Ovary (tissue), 9 donors: Measurements from ENCODE around the gene LYPD4. TPM values are rescaled to one million over a fixed set of nuclear protein-coding genes. Genes with fewer than 3 reads are reported as not detected.

ENCODE experiments used
- DNase-seq, 5 donors: peaks; one replicate each; pipeline ENCODE4 v3.0.0-alpha.2; 2019 to 2020
- H3K27ac ChIP-seq, 2 donors: fragments of 200-600 bp; one replicate each; pipeline versions ENCODE4 v1.5.1 to v1.8.0; 2019 to 2022
- H3K27me3 ChIP-seq: fragments of 200-600 bp; one replicate; pipeline ENCODE4 v1.8.0; 2022
- H3K36me3 ChIP-seq: fragments of 200-600 bp; sonication (generic); one replicate; pipeline ENCODE4 v1.5.1; 2019
- H3K4me1 ChIP-seq: one replicate; pipeline ENCODE4 v1.8.1; 2013; ENCODE audit warnings: mild to moderate bottlenecking, moderate library complexity; ENCODE audit not compliant: insufficient read depth
- H3K4me3 ChIP-seq: fragments of 200-600 bp; sonication (generic); one replicate; pipeline ENCODE4 v1.5.1; 2017
- H3K9me3 ChIP-seq, 2 donors: fragments of 200-600 bp in 1 of 2; sonication (generic) in 1 of 2; one replicate each; pipeline versions ENCODE4 v1.5.1 to v1.8.1; 2013 to 2019; ENCODE audit warnings: mild to moderate bottlenecking in 1 of 2, moderate library complexity in 1 of 2
- EP300 ChIP-seq: sonication (generic); formaldehyde crosslinking; IDR thresholded peaks from one replicate; pipeline ENCODE4 v1.6.1; 2017; ENCODE audit warnings: antibody characterized with exemption
- POLR2A ChIP-seq: fragments of 450-650 bp; IDR thresholded peaks from one replicate; pipeline ENCODE4 v1.6.1; 2017; ENCODE audit warnings: antibody characterized with exemption, mild to moderate bottlenecking, moderate library complexity
- WGBS, 3 donors: extraction: QIAGEN DNeasy Blood & Tissue Kit in 1 of 3; methylation state at CpG; one replicate each; pipeline versions ENCODE4 v1.1.5 to v1.1.7; 2013 to 2017; 5-methylcytosine and 5-hydroxymethylcytosine counted together
- intact Hi-C, 4 donors: fragments of 100-400 bp; cut with DNase I; formaldehyde crosslinking; loops; one replicate each; pipeline versions ENCODE4 v1.11.0 to v1.15.1; 2022 to 2023
- polyA plus RNA-seq, 2 donors: library from polyadenylated mRNA; stranded (reverse); fragments of 200-250 nt in 1 of 2; fragments of 350-450 nt in 1 of 2; fragmentation: Illumina TruSeq in 1 of 2; extraction: RNeasy Lipid Tissue Mini Kit (QIAGEN cat#74804) in 1 of 2; gene quantifications; one replicate each; pipeline ENCODE4 v1.2.3, GENCODE V29; 2013 to 2014
- total RNA-seq, 7 donors: library from RNA; depleted of rRNA in 2 of 7; stranded (reverse); fragments of >200 nt in 2 of 7; fragmentation: NEBNext Ultra II Directional in 3 of 7; extraction: Animal tissue kit (Norgen Biotek cat#: 25700) in 3 of 7; gene quantifications; one replicate each; pipeline versions ENCODE4 v1.1.0 to v1.2.4, GENCODE V29; 2016 to 2023
- TF ChIP-seq, protein P1 (sequence below), 3 donors: fragments of 450-650 bp in 2 of 3; fragments of 200-600 bp in 1 of 3; IDR thresholded peaks; one replicate each; pipeline versions ENCODE4 v1.5.1 to v1.8.0; 2016 to 2022; ENCODE audit warnings: antibody characterized with exemption in 3 of 3, mild to moderate bottlenecking in 1 of 3
- donor health status: DM: no; HTN: no; CAD: no; lungs with moderate emphysema.
- donor health status: DM: no; HTN: no; CAD: no.
- donor health status: Bipolar disorder and iron deficiency.
- donor health status: DM: yes; HTN: yes; CAD: no.
- donor health status: DM: no; HTN: no; CAD: no.
- donor health status: DM: yes; HTN: yes; CAD: no.

The LYPD4 gene
- total and polyA plus RNA-seq, 9 donors, result not detected

DNA sequence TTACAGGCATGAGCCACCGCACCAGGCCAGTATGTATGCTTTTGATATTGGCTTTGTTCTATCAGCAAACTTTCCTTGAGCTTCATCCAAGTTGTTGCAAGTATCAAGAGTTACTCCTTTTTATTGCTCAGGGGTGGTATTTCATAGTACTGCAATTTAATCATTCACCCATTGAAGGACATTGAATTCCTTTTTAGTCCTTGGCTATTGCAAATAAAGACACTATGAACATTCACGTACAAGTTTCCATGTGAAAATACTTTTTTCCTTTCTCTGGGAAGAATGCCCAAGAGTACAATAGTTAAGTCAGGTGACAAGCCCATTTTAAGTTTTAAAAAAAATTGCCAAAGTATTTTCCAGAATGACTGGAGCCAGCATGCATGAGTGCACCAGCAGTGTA, 27.7 kb downstream of the LYPD4 start:
- no peaks in the 10 kb centered on the region for H3K36me3 ChIP-seq
- no peaks in the 10 kb centered on the region for H3K27me3 ChIP-seq
- TF ChIP-seq, protein P1, sequence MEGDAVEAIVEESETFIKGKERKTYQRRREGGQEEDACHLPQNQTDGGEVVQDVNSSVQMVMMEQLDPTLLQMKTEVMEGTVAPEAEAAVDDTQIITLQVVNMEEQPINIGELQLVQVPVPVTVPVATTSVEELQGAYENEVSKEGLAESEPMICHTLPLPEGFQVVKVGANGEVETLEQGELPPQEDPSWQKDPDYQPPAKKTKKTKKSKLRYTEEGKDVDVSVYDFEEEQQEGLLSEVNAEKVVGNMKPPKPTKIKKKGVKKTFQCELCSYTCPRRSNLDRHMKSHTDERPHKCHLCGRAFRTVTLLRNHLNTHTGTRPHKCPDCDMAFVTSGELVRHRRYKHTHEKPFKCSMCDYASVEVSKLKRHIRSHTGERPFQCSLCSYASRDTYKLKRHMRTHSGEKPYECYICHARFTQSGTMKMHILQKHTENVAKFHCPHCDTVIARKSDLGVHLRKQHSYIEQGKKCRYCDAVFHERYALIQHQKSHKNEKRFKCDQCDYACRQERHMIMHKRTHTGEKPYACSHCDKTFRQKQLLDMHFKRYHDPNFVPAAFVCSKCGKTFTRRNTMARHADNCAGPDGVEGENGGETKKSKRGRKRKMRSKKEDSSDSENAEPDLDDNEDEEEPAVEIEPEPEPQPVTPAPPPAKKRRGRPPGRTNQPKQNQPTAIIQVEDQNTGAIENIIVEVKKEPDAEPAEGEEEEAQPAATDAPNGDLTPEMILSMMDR (IDR thresholded peaks at IDR 0.05), result no peak
- TF ChIP-seq EP300 (no peak), POLR2A (no peak)
- intact Hi-C loops, result no loop called here
- H3K4me3 ChIP-seq, result no peak overlapping the region
- H3K27ac ChIP-seq, result no peak overlapping the region
- WGBS, 3 donors, result 43 to 58% (median 54%) methylated on average over 2 of the region's 2 CpGs
- H3K9me3 ChIP-seq, result no peaks in the 10 kb centered on the region
- DNase-seq, result no peak
- no peaks in the 10 kb centered on the region for H3K4me1 ChIP-seq

DNA sequence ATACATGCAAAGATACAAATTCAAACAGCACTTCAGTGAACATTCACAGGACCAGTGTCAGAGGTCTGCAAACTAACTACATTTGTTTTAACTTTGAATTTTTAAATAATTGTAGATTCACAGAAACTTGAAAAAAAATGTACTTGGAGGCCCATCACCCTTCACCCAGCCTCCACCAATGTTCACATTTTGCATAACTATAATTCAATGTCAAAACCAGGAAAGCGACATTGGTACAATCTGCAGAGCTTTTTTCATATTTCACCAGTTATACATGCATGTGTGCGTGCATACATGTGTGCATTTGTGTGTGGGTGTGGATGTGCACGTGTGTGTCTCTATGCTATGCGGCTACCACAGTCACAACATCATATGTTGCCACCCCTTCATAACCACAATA, 29.2 kb downstream of the LYPD4 start:
- DNase-seq, result no peak
- Histone ChIP-seq H3K4me1 (no peaks in the 10 kb centered on the region), H3K27ac (no peak overlapping the region), H3K27me3 (no peaks in the 10 kb centered on the region), H3K36me3 (no peaks in the 10 kb centered on the region), H3K9me3 (no peaks in the 10 kb centered on the region), H3K4me3 (no peak overlapping the region)
- intact Hi-C loops, result no loop called here
- TF ChIP-seq, protein P1 (IDR thresholded peaks at IDR 0.05), result no peak
- TF ChIP-seq EP300 (no peak), POLR2A (no peak)
- 72 to 78% (median 73%) methylated on average over 4 of the region's 4 CpGs for WGBS, 3 donors

DNA sequence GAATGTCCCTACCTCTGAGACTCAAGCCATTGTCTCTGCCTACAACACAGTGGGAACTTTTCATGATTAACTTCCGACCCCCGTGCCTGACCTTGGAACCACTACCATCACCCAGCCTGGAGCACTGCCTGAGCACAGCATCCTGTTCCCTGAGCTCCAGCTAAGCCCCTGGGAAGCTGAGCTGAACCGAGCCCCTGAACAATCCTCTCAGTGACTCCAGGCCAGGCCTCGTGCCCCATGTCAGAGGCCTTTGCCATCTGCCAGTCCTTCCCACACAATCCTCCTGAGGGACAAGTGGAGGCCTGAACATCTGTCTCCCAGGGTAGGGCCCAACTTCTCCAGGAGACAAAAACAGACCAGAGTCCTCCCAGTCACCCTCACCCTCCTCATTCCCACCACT, 30.6 kb downstream of the LYPD4 start:
- H3K9me3 ChIP-seq, result no peaks in the 10 kb centered on the region
- intact Hi-C loops, result no loop called here
- no peak for DNase-seq
- H3K4me3 ChIP-seq, result no peak overlapping the region
- H3K27me3 ChIP-seq, result no peaks in the 10 kb centered on the region
- no peaks in the 10 kb centered on the region for H3K36me3 ChIP-seq
- WGBS, 3 donors, result 50 to 59% (median 53%) methylated on average over 4 of the region's 4 CpGs
- H3K4me1 ChIP-seq, result no peaks in the 10 kb centered on the region
- no peak for TF ChIP-seq EP300
- TF ChIP-seq, protein P1 (IDR thresholded peaks at IDR 0.05), result no peak
- no peak for TF ChIP-seq POLR2A
- H3K27ac ChIP-seq, result no peak overlapping the region

DNA sequence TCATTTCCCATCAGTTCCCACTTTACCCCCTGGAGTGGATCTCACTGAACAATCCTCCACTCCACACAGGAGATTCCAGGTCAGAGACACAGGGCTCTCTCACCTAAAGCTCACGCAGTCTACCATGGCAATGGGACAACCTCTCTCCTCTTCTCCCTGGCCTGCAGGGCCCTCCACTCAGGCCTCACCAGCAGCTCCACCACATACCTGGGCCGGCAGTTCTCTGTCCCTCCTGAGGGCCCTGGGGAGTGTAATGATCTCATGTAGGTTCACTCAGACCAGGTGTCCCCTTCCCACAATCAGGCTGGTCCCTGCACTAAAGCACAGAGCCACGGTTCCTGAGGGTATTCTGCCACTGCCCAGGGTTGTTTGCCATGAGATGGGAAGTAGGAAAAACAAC, 32.5 kb downstream of the LYPD4 start:
- intact Hi-C loops, result no loop called here
- Histone ChIP-seq H3K4me1 (no peaks in the 10 kb centered on the region), H3K4me3 (no peak overlapping the region), H3K36me3 (no peaks in the 10 kb centered on the region), H3K9me3 (no peaks in the 10 kb centered on the region), H3K27ac (no peak overlapping the region), H3K27me3 (no peaks in the 10 kb centered on the region)
- TF ChIP-seq EP300 (no peak), POLR2A (no peak)
- TF ChIP-seq, protein P1 (IDR thresholded peaks at IDR 0.05), result no peak
- WGBS, 3 donors, result 58 to 63% (median 62%) methylated on average over 3 of the region's 3 CpGs
- DNase-seq, result no peak

DNA sequence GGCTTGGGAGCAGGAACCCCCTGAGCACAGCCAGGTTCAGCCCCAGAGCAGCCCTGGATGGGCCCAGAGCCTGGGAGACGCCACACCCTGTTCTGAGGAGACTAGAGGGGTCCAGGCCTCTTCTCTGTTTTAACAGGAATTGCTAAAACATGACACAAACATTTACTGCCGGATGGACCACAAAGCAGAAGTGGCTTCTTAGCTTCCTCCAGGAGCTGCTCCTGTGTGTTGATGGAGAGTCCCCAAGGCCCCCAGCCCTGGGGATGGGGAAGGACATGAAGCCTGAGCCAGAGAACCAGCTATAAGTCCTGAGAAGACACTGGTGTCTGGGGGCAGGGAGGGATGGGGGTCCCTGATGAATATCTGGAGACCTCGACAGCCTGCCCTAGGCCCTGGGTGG, 33.4 kb downstream of the LYPD4 start:
- intact Hi-C loops, result no loop called here
- Histone ChIP-seq H3K4me1 (no peaks in the 10 kb centered on the region), H3K36me3 (no peaks in the 10 kb centered on the region), H3K9me3 (no peaks in the 10 kb centered on the region), H3K27me3 (no peaks in the 10 kb centered on the region), H3K27ac (no peak overlapping the region), H3K4me3 (no peak overlapping the region)
- DNase-seq, result no peak
- TF ChIP-seq, protein P1 (IDR thresholded peaks at IDR 0.05), result no peak
- TF ChIP-seq POLR2A (no peak), EP300 (no peak)
- WGBS, 3 donors, result 59 to 69% (median 64%) methylated on average over 3 of the region's 3 CpGs
